KBM-7 (cell line): ENCODE data around the gene FBXO27.
"Not testable (repeated sequence)": the region's sequence is repeated elsewhere in the genome, so short reads cannot be mapped to it uniquely, and the experiment has no call there.

Experiments used
- DNase-seq: peaks from one replicate; pipeline ENCODE4 v3.0.0-alpha.2; 2015
- in situ Hi-C: fragments of 300-500 bp; cut with MboI; formaldehyde crosslinking; loops from 2 replicates; pipeline ENCODE4 v1.14.3; 2020; ENCODE audit warnings: low sequenced_read_pairs, low pct_unique_long_range_greater_than_20kb, mixed read lengths

The FBXO27 gene

GRCh38 chr19:38993271-38993670, 39.1 kb downstream of the FBXO27 start:
- in situ Hi-C loops, result no loop called here
- no peak for DNase-seq

- no peak for DNase-seq
- in situ Hi-C loops, result no loop called here
These were observed 41.2 kb downstream of the FBXO27 start for GRCh38 chr19:38990949-38991697.

- in situ Hi-C loops, DNase-seq: not testable (repeated sequence)
These were observed 42.7 kb downstream of the FBXO27 start for GRCh38 chr19:38989614-38990013.

GRCh38 chr19:38989066-38989605, 43.2 kb downstream of the FBXO27 start:
- DNase-seq, result no peak
- in situ Hi-C loops, result no loop called here

GRCh38 chr19:38988627-38989026, 43.7 kb downstream of the FBXO27 start:
- DNase-seq, in situ Hi-C loops: not testable (repeated sequence)

- DNase-seq, in situ Hi-C loops: not testable (repeated sequence)
These were observed 44.6 kb downstream of the FBXO27 start for GRCh38 chr19:38987745-38988144.

- DNase-seq, result no peak
- in situ Hi-C loops, result no loop called here
These were observed 47.1 kb downstream of the FBXO27 start for GRCh38 chr19:38985262-38985661.

GRCh38 chr19:38980583-38981374, 51.6 kb downstream of the FBXO27 start:
- DNase-seq, result no peak
- in situ Hi-C loops, result no loop called here

GRCh38 chr19:38979812-38980211, 52.5 kb downstream of the FBXO27 start:
- in situ Hi-C loops, result no loop called here
- no peak for DNase-seq

GRCh38 chr19:38978326-38978689, 54.0 kb downstream of the FBXO27 start:
- DNase-seq, result no peak
- in situ Hi-C loops, result no loop called here

- in situ Hi-C loops, result no loop called here
- DNase-seq, result no peak
These were observed 54.7 kb downstream of the FBXO27 start for GRCh38 chr19:38977445-38978325.

GRCh38 chr19:38975861-38976271, 56.5 kb downstream of the FBXO27 start:
- DNase-seq, result no peak
- in situ Hi-C loops, result no loop called here

- no peak for DNase-seq
- in situ Hi-C loops, result no loop called here
These were observed 57.0 kb downstream of the FBXO27 start, which contains the start of gene FBXO17 for GRCh38 chr19:38975214-38975860. TSS of gene FBXO17 (minus strand) at chr19:38975742. CDS start at chr19:38950319, 25,423 bp downstream.

- in situ Hi-C loops, result no loop called here
- DNase-seq, result no peak
These were observed 57.6 kb downstream of the FBXO27 start for GRCh38 chr19:38974624-38975213.
